OCI-M1 (cell line): ENCODE data around the gene TPI1.
"Not testable (repeated sequence)": the region's sequence is repeated elsewhere in the genome, so short reads cannot be mapped to it uniquely, and the experiment has no call there.

Source experiments
- DNase-seq: peaks from one replicate; lab custom pipeline; 2025; lab: John Stamatoyannopoulos, UW

The TPI1 gene

DNA sequence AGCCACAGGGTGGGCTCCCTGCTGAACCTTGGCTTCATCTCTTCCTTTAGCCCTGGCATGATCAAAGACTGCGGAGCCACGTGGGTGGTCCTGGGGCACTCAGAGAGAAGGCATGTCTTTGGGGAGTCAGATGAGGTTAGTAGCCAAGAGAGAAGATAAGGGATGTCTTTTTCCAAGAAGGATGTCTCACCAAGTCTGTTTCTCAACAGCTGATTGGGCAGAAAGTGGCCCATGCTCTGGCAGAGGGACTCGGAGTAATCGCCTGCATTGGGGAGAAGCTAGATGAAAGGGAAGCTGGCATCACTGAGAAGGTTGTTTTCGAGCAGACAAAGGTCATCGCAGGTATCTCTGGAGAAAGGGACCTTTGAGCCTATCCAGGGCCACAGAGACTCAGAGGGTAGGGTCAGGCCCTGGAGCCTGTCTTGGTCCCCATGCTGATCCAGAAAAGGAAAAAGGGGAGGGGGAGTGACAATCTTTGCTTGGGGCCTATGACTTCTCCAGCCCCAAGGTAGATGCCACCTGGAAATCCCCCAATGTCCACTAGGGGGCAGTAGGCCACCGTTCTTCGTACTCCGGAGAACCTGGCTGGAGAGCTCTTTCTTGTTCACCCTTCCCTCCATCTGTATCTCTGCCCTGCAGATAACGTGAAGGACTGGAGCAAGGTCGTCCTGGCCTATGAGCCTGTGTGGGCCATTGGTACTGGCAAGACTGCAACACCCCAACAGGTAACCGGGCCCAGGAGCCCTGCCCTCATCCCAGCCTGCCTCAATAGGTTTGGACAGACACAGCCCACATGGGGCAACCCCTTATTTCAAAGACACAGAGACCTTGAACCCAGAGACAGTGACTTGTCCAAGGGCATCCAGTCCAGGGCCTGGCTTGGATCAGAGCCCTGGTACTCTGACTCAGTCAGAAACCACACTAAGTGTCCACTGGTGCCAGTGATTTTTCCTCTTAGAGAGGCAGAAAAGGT is 2.0 kb downstream of the TPI1 start:
- DNase-seq = peak; percentile 92

DNA sequence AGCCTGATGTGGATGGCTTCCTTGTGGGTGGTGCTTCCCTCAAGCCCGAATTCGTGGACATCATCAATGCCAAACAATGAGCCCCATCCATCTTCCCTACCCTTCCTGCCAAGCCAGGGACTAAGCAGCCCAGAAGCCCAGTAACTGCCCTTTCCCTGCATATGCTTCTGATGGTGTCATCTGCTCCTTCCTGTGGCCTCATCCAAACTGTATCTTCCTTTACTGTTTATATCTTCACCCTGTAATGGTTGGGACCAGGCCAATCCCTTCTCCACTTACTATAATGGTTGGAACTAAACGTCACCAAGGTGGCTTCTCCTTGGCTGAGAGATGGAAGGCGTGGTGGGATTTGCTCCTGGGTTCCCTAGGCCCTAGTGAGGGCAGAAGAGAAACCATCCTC is 3.0 kb downstream of the TPI1 start:
- DNase-seq = not testable (repeated sequence)

DNA sequence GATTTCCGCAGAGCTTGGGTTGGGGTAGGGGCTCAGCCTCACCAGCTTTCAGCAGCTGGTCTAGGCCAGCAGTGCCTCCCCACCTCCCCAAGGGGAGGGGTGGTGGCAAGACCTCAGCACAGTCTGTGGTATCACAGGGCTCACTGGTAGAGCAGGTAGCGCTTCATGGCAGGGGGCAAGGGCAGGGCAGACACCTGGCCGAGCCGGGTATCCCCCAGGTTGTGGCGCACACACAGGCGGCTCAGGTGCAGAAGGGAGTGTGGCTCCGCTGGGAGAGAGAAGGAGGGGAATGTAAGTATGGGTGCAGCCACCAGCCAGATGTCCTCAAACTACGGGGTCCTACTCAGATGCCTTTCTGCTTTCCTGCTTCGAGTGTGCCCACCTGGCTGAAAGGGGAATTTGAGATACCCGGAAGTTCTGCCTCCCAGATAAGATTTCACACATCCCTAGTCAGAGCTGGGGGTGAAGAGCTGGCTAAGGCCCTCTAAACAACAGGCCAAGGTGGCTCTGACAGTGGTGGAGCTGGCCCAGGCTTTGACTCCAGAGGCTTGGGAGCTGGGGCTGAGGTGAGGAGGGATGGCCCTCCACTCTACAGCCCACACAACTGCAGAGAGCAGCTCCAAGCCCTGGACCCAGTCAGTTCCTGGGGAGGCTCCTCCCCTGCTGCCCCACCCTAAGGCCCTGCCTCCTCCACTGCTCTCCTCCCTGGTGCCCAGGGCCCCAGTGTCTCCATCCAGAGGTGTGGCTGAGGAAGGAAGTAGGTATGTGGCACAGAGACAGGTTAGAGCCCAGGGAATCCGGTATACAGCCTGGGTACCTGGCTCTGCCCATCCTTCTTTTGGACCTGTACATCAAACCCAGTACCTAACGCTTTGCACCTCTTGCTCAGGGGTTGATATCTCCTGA is 4.0 kb downstream of the TPI1 start:
- DNase-seq = peak; percentile 58

DNA sequence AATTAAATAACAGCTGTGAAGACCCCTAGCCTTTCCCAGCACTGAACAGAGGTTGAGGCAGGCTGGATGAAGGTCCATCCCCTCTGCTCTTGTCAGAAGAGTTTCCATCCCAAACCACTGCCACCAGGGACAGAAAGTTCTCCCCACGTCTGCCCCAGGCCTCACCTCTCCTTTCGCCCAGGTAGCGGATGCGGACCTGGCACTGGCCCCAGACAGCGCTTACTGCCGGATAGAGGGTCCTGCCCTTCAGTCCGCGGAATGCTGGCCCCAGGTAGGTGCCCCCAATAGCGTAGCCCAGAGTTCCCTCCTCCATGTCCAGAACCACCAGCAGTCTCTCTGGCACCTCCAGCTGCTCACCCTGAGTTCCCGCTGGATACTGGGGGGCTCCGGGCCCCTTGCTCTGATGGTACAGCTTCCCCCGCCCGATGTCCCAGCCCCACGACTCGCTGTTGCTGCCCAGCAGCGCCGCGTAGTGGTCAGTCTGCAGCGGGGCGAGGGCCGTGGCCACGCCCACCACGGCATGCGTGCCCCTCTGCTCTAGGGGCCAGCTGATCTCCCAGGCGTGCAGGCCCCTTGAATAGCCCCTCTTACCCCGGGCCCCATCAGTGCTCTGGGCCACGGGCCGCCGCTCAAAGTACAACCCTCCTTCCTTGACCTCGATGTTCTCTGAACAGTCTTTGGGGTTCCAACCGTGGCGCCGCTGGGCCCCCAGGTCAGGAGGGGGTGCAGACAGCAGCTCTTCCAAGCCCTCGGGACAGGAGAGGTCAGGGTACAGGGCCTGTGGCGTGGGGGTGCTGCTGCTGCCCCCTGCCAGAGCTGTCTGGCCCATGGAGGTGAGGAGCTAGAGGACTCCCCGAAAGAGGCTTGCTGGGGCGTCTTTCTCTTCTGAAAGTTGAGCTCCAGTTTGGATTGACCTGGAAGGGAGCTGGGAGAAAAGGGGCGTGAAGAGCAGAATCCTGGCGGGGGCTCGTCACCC is 5.0 kb downstream of the TPI1 start:
- peak; percentile 91 for DNase-seq

DNA sequence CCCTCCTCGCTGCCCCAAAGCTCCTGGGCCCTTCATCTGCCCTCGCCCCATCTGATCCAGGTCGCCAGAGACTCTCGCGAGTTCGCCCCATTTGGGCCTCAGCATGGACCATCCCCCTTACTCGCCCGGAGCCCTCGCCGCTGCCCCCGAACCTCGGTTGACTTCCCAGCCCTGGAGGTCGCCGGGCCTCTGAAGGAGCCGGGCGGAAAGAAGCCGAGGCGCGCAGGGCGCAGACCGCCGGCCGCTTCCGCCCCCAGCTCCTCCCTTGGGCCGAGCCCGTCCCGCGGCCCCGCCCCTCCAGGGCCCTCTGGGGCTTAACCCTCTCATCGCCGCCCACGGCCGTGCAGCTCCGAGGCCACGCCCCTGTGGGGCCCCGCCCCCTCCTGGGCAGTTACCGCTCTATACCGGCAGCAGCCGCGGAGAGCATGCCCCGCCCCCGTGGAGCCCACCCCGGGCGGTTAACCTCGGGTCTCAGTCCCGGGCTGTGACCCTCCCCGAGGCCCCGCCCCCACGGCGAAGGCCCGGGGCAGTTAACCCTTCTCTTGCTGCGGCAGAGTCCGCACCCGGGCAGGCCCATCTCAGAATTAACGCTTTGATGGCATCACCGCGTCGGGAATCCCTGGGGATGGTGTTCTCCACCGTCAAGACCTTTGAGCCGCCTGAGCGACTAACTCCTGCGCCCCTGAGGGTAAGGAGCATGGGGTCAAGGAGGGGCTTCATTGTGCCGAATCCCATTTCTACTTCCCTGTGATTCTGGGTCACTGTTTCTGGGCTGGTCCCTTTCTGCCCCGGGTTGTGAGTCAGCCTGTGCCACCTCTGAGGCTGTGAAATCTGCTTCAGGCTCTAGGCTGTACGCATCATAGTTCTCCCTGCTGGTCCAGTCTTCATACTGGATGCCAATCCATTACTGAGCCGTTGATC is 6.0 kb downstream of the TPI1 start, which contains the start of gene SPSB2:
Gene SPSB2, minus strand, starts transcription at position 210 of the 921 bp plus-strand sequence. CDS start 402 bp downstream, outside the sequence.
- DNase-seq = peak; percentile 99

DNA sequence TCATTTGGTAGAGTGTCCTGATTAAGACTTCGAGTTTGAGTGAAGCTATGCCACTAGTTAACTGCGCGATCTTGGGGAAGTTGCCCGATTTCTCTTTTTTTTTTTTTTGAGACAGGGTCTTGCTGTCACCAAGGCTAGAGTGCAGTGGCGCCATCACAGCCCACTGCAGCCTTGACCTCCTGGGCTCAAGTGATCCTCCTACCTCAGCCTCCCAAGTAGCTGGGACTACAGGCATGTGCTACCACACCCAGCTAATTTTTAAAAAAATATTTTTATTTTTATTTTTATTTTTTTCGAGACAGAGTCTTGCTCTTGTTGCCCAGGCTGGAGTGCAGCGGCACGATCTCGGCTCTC is 6.7 kb downstream of the TPI1 start:
- DNase-seq = not testable (repeated sequence)

DNA sequence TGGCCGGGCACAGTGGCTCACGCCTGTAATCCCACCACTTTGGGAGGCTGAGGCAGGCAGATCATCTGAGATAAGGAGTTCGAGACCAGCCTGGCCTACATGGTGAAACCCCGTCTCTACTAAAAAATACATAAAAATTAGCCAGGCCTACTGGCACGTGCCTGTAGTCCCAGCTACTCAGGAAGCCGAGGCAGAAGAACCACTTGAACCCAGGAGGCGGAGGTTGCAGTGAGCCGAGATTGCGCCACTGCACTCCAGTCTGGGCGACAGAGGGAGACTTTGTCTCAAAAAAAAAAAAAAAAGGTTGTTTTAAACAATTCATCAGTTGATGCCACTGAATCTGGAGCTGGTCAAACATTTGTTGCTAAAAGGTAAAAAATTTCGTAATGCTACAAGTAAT is 12.5 kb downstream of the TPI1 start:
- DNase-seq = not testable (repeated sequence)

DNA sequence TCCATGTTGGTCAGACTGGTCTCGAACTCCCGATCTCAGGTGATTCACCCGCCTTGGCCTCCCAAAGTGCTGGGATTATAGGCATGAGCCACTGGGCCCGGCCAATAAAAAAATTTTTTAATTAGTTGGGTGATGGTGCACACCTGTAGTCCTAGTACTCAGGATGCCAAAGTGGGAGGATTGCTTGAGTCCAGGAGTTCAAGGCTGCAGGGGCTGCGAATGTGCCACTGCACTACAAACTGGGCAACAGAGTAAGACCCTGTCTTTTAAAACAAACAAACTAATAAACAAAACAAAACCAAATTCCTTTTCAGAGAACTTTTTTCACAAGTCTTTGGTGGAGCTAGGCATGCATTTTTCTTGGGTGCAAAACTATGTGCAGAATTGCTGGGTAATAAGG is 15.9 kb downstream of the TPI1 start:
- no peak for DNase-seq

DNA sequence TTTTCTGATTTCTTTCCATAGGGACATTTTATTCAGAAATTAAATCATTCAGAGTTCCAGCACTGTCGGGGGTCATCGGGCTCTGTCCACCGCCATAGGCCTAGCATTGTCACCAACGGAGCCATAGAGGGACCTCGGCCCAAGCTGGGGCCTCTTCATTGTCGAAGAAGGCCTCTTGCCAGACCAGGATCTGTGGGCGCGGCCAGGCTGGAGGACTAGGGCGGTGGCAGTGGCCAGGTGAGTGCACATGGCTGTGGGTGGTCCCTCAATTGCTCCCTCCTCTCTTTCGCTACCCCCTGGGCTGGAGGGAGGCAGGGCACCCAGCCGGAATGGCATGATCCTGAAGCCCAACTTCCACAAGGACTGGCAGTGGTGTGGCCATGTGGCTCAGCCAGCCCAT is 16.4 kb downstream of the TPI1 start:
- DNase-seq = no peak

DNA sequence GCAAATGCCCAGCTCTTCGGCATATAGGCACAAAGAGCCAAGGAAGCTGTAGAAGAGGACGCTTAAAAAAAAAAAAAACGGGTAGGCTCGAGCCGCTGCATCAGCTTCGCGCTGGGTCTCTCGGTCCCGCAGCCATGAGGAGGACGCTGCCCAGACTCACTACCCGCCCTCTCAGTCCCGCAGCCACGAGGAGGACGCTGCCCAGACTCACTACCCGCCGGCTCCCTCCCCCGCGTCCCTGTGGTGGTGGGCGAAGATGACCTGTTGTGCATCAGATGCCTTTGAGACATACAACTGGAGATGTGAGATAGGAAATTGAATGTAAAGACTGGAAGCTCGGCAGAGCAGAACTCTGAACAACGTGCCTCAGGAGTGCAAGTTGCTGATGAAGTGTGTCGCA is 17.2 kb downstream of the TPI1 start:
- DNase-seq = no peak

DNA sequence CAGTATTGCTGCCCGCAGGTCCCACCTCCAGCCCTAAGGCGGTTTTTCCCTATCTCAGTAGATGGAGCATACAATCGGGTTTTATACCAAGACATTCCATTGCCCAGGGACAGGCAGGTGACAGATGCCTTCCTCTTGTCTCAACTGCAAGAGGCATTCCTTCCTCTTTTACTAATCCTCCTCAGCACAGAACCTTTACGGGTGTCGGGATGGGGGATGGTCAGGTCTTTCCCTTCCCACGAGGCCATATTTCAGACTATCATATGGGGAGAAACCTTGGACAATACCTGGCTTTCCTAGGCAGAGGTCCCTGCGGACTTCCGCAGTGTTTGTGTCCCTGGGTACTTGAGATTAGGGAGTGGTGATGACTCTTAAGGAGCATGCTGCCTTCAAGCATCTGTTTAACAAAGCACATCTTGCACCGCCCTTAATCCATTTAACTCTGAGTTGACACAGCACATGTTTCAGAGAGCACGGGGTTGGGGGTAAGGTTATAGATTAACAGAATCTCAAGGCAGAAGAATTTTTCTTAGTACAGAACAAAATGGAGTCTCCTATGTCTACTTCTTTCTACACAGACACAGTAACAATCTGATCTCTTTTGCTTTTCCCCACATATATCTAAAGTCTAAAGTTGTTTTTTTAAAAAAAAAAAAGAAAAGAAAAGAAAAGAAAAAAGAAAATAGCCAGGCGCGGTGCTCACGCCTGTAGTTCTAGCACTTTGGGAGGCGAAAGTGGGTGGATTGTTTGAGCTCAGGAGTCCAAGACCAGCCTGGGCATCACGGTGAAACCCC is 19.1 kb downstream of the TPI1 start:
- peak; percentile 17 for DNase-seq

DNA sequence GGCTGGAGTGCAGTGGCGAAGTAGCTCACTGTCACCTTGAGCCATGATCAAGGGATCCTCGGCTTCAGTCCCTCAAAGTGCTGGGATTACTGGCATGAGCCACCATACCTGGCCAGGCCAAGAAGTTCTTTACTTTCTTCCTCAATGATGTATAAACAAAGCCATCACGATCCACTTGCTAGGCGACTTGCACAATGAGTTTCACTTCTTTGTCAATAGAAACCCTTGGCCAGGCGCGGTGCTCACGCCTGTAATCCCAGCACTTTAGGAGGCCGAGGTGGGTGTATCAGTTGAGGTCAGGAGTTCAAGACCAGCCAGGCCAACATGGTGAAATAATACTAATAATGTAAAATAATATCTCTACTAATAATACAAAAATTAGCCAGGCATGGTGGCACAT is 20.1 kb downstream of the TPI1 start:
- DNase-seq = no peak

DNA sequence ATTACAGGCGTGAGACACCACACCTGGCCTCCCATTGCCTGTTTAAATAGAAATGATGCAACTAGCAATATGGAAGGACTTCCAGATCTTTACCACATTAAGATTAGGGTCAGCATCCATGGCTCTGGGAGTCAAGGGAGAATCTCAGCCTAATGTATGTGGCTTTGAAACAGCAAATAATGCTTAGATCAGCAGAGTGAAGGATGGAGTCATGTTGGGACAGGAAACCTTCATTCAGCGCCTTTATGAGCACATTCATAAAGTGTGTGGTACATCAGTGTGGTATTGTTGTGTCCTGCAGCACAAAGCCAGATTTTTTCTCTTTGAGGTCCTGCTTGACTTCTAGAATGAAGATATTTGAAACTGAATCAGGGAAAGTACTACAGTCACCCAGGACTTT is 21.0 kb downstream of the TPI1 start:
- no peak for DNase-seq

DNA sequence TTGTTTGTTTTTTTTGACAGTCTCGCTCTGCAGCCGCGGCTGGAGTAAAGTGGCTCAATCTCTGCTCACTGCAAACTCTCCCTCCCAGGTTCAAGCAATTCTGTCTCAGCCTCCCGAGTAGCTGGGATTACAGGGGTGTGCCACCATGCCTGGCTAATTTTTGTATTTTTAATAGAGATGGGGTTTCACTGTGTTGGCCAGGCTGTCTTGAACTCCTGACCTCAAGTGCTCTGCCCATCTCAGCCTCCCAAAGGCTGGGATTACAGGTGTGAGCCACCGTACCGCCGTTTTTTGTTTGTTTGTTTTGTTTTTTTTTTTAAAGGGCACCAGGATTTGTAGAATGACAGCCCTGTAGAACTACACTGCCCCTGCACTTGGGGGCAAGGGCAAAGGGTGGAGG is 21.5 kb downstream of the TPI1 start:
- DNase-seq = not testable (repeated sequence)

DNA sequence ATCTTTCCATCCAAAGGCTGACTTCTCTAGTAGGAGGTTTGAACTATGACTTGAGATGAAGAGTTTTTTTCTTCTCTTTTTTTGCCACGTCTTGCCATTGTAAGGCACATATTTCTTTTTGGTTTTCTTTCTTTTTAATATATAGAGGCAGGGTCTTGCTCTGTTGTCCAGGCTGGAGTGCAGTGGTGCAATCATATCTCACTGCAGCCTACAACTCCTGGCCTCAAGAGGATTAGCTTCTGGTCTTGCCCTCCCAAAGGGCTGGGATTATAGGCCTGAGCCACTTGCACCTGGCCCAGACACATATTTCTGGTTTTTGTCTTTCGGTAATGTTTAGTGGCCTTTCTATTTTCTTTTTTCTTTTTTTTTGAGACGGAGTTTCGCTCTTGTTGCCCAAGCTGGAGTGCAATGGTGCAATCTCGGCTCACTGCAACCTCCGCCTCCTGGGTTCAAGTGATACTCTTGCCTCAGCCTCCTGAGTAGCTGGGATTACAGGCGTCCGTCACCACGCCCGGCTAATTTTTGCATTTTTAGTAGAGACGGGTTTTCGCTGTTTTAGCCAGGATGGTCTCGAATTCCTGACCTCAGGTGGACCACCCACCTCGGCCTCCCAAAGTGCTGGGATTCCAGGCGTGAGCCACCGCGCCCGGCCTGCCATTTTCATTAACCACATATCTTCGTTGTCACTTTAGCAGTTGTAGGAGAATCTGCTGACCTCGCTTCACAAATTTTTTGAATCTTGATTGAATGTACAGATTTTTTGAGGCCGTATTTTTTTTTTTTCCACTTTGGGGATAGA is 22.6 kb downstream of the TPI1 start:
- not testable (repeated sequence) for DNase-seq

DNA sequence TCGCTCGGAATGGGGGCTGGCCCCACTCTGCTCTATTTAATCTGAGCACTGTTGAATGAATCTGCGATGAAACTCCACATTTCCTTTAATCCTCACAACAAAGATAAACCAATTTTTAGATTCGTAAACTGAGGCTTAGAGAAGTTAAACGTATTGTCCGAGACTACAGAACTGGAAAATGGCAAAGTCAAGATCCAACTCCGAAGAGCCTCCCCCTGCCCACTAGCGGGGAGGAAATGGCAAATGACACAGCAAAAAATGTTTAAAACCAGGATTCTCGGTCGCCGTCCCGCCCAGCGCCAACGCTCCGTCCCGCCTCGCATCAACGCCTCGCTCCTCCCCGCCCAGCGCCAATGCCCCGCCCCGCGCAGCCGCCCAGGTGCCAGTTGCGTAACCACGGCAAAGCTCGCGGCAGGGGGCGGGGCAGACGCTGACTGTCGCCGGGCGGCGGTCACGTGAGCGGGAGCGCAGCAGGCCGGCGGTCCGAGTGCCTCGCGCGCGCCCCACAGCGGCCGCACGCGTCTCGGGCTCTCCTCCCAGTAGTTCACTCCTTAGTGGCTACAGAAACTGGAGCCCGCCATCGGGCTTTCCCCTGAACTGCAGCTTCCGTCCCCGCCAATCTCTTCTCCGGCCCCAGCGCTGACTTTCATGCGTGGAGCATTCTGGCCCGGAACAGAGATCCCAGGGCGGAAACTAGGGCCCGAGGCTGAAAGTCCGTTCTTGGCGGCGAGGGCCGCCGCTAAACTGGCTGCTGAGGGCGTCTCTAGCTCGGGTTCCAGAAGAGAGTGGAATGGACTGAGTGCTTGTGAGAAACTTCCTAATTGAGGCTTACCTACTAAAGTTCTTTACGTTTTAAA is 23.7 kb downstream of the TPI1 start:
- DNase-seq = peak; percentile 99

DNA sequence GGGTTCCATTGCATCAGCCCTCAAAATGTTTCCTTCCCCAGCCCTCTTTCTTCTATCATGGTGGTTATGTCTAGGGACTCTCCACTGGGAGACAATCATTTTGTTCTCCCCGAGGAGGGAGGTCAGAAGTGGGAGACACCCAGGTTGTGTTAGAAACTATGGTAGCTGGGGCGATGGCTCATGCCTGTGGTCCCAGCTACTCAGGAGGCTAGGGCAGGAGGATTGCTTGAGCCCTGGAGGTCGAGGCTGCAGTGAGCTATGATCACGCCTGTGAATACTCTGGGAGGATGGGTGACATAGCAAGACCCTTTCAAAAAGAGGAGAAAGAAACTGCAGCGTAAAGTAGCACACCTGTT is 24.3 kb downstream of the TPI1 start:
- no peak for DNase-seq

DNA sequence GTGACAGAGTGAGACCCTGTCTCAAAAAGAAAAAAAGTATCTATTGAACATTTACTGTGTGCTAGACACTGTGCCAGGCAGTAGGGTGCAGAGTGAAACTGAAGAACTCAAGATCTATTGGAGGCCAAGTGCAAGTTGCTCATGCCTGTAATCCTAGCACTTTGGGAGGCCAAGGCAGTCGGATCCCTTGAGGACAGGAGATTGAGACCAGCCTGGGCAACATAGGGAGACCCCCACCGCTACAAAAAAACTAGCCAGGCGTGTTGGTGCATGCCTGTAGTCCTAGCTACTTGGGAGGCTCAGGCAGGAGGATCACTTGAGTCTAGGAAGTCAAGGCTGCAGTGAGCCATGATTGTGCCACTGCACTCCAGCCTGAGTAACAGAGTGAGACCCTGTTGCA is 25.4 kb downstream of the TPI1 start:
- DNase-seq = not testable (repeated sequence)
